B cell (primary cell): ENCODE data around the gene BEND7. TPM values are rescaled to one million over a fixed set of nuclear protein-coding genes. Genes with fewer than 3 reads are reported as not detected.

Experiments
- ATAC-seq: fragments of 200-7000 bp; cut with Tn5 transposase; one replicate; pipeline ENCODE4 v1.10.0; 2021; ENCODE audit warnings: low read depth, mild to moderate bottlenecking, moderate number of reproducible peaks, moderate library complexity
- CTCF ChIA-PET: fragments of 350-600 bp; sonication (Branson Sonifier 250); formaldehyde crosslinking; loops from one replicate; lab custom pipeline; 2021; ENCODE audit warnings: antibody characterized with exemption, inconsistent platforms; lab: Charles Lee
- POLR2A ChIA-PET: fragments of 350-600 bp; sonication (Branson Sonifier 250); formaldehyde crosslinking; loops from one replicate; lab custom pipeline; 2021; ENCODE audit warnings: antibody characterized with exemption; lab: Charles Lee
- DNase-seq: peaks from one replicate; pipeline ENCODE4 v3.0.0; 2013
- H2AFZ ChIP-seq: 2 replicates; pipeline ENCODE4 v1.6.1; 2012; ENCODE audit warnings: mild to moderate bottlenecking, low read depth, low read length; ENCODE audit not compliant: insufficient read depth, poor library complexity, severe bottlenecking
- H3K27ac ChIP-seq, 2 donors: 1 replicate in 1 of 2; 2 replicates in 1 of 2; pipeline ENCODE4 v1.5.1; 2012 to 2013; ENCODE audit warnings: low read length in 2 of 2, mild to moderate bottlenecking in 2 of 2, moderate library complexity in 1 of 2
- H3K27me3 ChIP-seq, 4 experiments: fragments of 200-600 bp in 1 of 4; sonication (generic) in 1 of 4; replicated peaks in 1 of 4; 1 replicate in 2 of 4; 2 replicates in 2 of 4; pipeline versions ENCODE4 v1.6.1 to v1.7.0; 2013 to 2016; ENCODE audit warnings: low read length in 3 of 4, mild to moderate bottlenecking in 2 of 4, mixed read lengths in 1 of 4, moderate library complexity in 1 of 4; ENCODE audit not compliant: insufficient read depth in 4 of 4, control insufficient read depth in 3 of 4; ENCODE audit errors: control extremely low read depth in 1 of 4
- H3K36me3 ChIP-seq, 2 experiments: replicated peaks in 1 of 2; 1 replicate in 1 of 2; 2 replicates in 1 of 2; pipeline versions ENCODE4 v1.6.1 to v1.7.1; 2013; ENCODE audit warnings: low read length in 1 of 2; ENCODE audit not compliant: insufficient read depth in 2 of 2, control insufficient read depth in 1 of 2; ENCODE audit errors: control extremely low read depth in 1 of 2, extremely low read depth in 1 of 2
- H3K4me1 ChIP-seq, 2 donors: fragments of 200-600 bp in 1 of 2; sonication (generic) in 1 of 2; 1 replicate in 1 of 2; 2 replicates in 1 of 2; pipeline versions ENCODE4 v1.5.1 to v1.6.1; 2013 to 2017; ENCODE audit warnings: low read length in 2 of 2; ENCODE audit not compliant: control insufficient read depth in 2 of 2, insufficient read depth in 2 of 2
- H3K4me2 ChIP-seq: replicated peaks from 2 replicates; pipeline ENCODE3; 2012; ENCODE audit warnings: mild to moderate bottlenecking, low read depth, low read length; ENCODE audit not compliant: poor library complexity, severe bottlenecking
- H3K4me3 ChIP-seq, 5 experiments: fragments of 200-600 bp in 1 of 5; sonication (generic) in 1 of 5; 1 replicate in 3 of 5; 2 replicates in 2 of 5; pipeline versions ENCODE4 v1.5.1 to v1.7.0; 2011 to 2016; ENCODE audit warnings: low read length in 4 of 5, mild to moderate bottlenecking in 4 of 5, low read depth in 2 of 5, control low read depth in 1 of 5, moderate library complexity in 1 of 5; ENCODE audit not compliant: insufficient read depth in 1 of 5; ENCODE audit errors: control extremely low read depth in 1 of 5, extremely low read depth in 1 of 5
- H3K79me2 ChIP-seq: fragments of 200-600 bp; sonication (generic); one replicate; pipeline ENCODE4 v1.6.0; 2016; ENCODE audit warnings: low read length; ENCODE audit not compliant: control insufficient read depth, insufficient read depth
- H3K9ac ChIP-seq: fragments of 200-600 bp; sonication (generic); 2 replicates; pipeline ENCODE4 v1.6.1; 2017; ENCODE audit warnings: mild to moderate bottlenecking, low read length, moderate library complexity
- H3K9me3 ChIP-seq, 3 donors: one replicate each; pipeline versions ENCODE4 v1.6.1 to v1.7.1; 2013; ENCODE audit warnings: low read length in 2 of 3; ENCODE audit not compliant: control insufficient read depth in 2 of 3, insufficient read depth in 1 of 3; ENCODE audit errors: control extremely low read depth in 1 of 3
- H4K20me1 ChIP-seq: 2 replicates; pipeline ENCODE4 v1.6.0; 2012; ENCODE audit warnings: mild to moderate bottlenecking, low read length; ENCODE audit not compliant: insufficient read depth, control insufficient read depth, poor library complexity, severe bottlenecking
- H3K27ac Mint-ChIP-seq: one replicate; pipeline ENCODE4 v1.8.0; 2021; ENCODE audit warnings: mixed read lengths
- H3K27me3 Mint-ChIP-seq: one replicate; pipeline ENCODE4 v1.8.0; 2021; ENCODE audit warnings: mixed read lengths
- H3K4me1 Mint-ChIP-seq: one replicate; pipeline ENCODE4 v1.8.0; 2021; ENCODE audit warnings: mixed read lengths
- H3K4me3 Mint-ChIP-seq: one replicate; pipeline ENCODE4 v1.8.0; 2021; ENCODE audit warnings: mixed read lengths
- H3K9me3 Mint-ChIP-seq: one replicate; pipeline ENCODE4 v1.8.0; 2022; ENCODE audit warnings: mixed read lengths; ENCODE audit not compliant: insufficient read depth
- EZH2 ChIP-seq: IDR thresholded peaks from 2 replicates; pipeline ENCODE4 v1.6.1; 2012; ENCODE audit warnings: borderline replicate concordance, low read depth, mild to moderate bottlenecking, moderate library complexity, low read length; ENCODE audit not compliant: insufficient read depth, poor library complexity, severe bottlenecking
- WGBS: methylation state at CpG from one replicate; pipeline ENCODE4 v1.1.5; 2013; ENCODE audit warnings: missing lambda C conversion rate; ENCODE audit not compliant: insufficient coverage; 5-methylcytosine and 5-hydroxymethylcytosine counted together
- intact Hi-C: fragments of 100-400 bp; cut with micrococcal nuclease; formaldehyde crosslinking; loops from one replicate; pipeline ENCODE4 v1.10.0; 2022
- polyA plus RNA-seq: library from polyadenylated mRNA; depleted of rRNA; stranded (reverse); fragments of >200 nt; gene quantifications from 2 replicates; pipeline ENCODE4 v1.2.3, GENCODE V29; 2012
- total RNA-seq, 2 donors: library from RNA; stranded (reverse); fragments of 120-200 nt in 1 of 2; gene quantifications; 1 replicate in 1 of 2; 2 replicates in 1 of 2; pipeline versions ENCODE4 v1.2.3 to v1.2.4, GENCODE V29; 2013 to 2022
- TF ChIP-seq, protein P1 (sequence below): fragments of 200-600 bp; IDR thresholded peaks from one replicate; pipeline ENCODE4 v1.8.0; 2022; ENCODE audit warnings: antibody characterized with exemption, mild to moderate bottlenecking

The BEND7 gene
- total and polyA plus RNA-seq, 2 donors (not counting 1 experiment from before 2014, with no cell fraction given), result 0.10 TPM; not detected in 1

DNA sequence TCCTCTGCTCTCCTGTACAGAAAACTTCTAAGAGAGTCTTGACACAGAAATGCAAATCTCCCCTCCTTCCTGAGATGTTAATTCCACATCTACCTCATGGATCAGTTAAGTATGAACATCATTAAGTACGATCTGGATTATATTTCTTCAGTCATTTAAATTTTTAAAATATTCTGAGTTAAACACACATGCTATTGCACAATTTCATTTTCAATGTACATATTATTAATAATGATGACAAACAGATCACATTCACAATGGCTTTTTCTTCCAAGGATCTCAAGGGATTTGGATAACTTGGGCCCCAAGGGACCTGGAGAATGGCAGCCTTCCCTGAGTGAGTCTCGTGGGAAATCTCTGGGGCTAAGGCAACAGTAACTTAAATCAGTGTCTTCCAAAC, 16.2 kb downstream of the BEND7 start:
- CTCF ChIA-PET, result no interaction called here
- no peaks in the 10 kb centered on the region for H3K4me1 ChIP-seq
- no peaks in the 10 kb centered on the region for H3K36me3 ChIP-seq
- H3K4me1 Mint-ChIP-seq, result no peaks in the 10 kb centered on the region
- H3K4me3 ChIP-seq, result no peak overlapping the region
- H3K79me2 ChIP-seq, result no peaks in the 10 kb centered on the region
- no peaks in the 10 kb centered on the region for H4K20me1 ChIP-seq
- intact Hi-C loops, result no loop called here
- no peak overlapping the region for H3K27ac ChIP-seq
- H3K4me2 ChIP-seq, result no peak overlapping the region
- H2AFZ ChIP-seq, result no peak overlapping the region
- H3K27me3 Mint-ChIP-seq, result peaks cover 53% of the 10 kb centered on the region
- no peak overlapping the region for H3K27ac Mint-ChIP-seq
- 100% methylated on average over 1 of the region's 2 CpGs for WGBS
- TF ChIP-seq EZH2, result no peak
- TF ChIP-seq, protein P1, sequence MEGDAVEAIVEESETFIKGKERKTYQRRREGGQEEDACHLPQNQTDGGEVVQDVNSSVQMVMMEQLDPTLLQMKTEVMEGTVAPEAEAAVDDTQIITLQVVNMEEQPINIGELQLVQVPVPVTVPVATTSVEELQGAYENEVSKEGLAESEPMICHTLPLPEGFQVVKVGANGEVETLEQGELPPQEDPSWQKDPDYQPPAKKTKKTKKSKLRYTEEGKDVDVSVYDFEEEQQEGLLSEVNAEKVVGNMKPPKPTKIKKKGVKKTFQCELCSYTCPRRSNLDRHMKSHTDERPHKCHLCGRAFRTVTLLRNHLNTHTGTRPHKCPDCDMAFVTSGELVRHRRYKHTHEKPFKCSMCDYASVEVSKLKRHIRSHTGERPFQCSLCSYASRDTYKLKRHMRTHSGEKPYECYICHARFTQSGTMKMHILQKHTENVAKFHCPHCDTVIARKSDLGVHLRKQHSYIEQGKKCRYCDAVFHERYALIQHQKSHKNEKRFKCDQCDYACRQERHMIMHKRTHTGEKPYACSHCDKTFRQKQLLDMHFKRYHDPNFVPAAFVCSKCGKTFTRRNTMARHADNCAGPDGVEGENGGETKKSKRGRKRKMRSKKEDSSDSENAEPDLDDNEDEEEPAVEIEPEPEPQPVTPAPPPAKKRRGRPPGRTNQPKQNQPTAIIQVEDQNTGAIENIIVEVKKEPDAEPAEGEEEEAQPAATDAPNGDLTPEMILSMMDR, result no peak
- no peak for DNase-seq
- POLR2A ChIA-PET, result no interaction called here
- no peak for ATAC-seq
- H3K4me3 Mint-ChIP-seq, result no peak overlapping the region
- H3K9ac ChIP-seq, result no peak overlapping the region
- H3K27me3 ChIP-seq, result peaks cover 0 to 3% (median 0%) of the 10 kb centered on the region in 4 experiments
- H3K9me3 ChIP-seq, result no peaks in the 10 kb centered on the region
- H3K9me3 Mint-ChIP-seq, result no peaks in the 10 kb centered on the region

DNA sequence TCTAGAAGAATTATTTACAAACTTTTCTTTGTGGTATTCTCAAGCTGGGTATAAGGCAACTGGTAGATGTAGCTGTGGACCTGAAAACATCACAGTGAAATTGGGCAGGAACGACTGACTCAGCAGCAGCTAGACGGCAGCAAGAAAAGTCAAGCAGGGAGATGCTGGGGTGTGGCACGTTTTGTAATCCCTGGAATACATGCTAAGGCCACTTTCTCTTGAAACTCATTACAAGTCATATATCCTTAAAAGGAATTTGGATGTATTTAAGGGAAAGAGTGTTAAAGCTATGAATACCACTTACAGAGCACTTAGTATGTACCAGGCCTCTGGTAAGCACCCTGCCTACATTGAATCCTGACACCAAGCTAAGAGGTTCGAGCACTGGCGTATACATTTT, 17.4 kb downstream of the BEND7 start:
- WGBS, result 92% methylated on average over 2 of the region's 5 CpGs
- DNase-seq (no peak), ATAC-seq (no peak)
- POLR2A ChIA-PET, result no interaction called here
- Histone ChIP-seq H3K27me3 (peaks cover 0 to 3% (median under 1%) of the 10 kb centered on the region in 4 experiments), H4K20me1 (no peaks in the 10 kb centered on the region), H3K4me3 (no peak overlapping the region), H3K27ac (no peak overlapping the region), H3K36me3 (no peaks in the 10 kb centered on the region), H3K4me1 (no peaks in the 10 kb centered on the region), H2AFZ (no peak overlapping the region), H3K79me2 (no peaks in the 10 kb centered on the region), H3K4me2 (no peak overlapping the region), H3K9ac (no peak overlapping the region), H3K9me3 (no peaks in the 10 kb centered on the region)
- CTCF ChIA-PET, result interaction anchor here (1.6 kb wide), 1 partner anchor 24 kb away, joined by 5 read pairs; no protein-coding TSS in a partner anchor
- intact Hi-C loops, result no loop called here
- no peaks in the 10 kb centered on the region for H3K9me3 Mint-ChIP-seq
- H3K27ac Mint-ChIP-seq, result no peak overlapping the region
- no peak overlapping the region for H3K4me3 Mint-ChIP-seq
- H3K4me1 Mint-ChIP-seq, result no peaks in the 10 kb centered on the region
- TF ChIP-seq, protein P1, result no peak
- no peak for TF ChIP-seq EZH2
- H3K27me3 Mint-ChIP-seq, result peaks cover 52% of the 10 kb centered on the region
